GM19467 (cell line): ENCODE results near the gene TCERG1L.

Source experiments
- ATAC-seq: cut with Tn5 transposase; IDR thresholded peaks from one replicate; pipeline ENCODE4 v1.9.1; 2021; ENCODE audit warnings: mild to moderate bottlenecking, moderate library complexity; ENCODE audit not compliant: unreplicated experiment

The TCERG1L gene

DNA sequence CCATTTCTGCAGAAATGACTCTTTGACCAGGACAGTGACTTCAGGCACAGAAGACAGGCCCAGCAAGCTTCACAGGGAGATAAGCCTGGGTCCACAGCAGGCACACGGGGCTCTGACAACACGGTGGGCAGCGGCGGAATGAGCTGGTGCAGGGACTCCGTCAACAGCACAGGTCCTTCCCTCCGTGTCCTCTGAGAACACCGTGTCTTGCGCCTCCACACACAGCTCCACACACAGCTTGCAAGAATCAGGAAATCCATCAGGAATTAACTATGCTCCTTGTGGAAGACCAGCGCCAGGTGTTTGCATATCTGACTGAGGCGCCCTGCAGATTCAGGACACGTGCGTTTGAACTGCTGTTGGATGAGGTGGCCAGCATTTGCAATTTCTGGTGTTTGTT, 39.6 kb downstream of the TCERG1L start:
- ATAC-seq: no peak

DNA sequence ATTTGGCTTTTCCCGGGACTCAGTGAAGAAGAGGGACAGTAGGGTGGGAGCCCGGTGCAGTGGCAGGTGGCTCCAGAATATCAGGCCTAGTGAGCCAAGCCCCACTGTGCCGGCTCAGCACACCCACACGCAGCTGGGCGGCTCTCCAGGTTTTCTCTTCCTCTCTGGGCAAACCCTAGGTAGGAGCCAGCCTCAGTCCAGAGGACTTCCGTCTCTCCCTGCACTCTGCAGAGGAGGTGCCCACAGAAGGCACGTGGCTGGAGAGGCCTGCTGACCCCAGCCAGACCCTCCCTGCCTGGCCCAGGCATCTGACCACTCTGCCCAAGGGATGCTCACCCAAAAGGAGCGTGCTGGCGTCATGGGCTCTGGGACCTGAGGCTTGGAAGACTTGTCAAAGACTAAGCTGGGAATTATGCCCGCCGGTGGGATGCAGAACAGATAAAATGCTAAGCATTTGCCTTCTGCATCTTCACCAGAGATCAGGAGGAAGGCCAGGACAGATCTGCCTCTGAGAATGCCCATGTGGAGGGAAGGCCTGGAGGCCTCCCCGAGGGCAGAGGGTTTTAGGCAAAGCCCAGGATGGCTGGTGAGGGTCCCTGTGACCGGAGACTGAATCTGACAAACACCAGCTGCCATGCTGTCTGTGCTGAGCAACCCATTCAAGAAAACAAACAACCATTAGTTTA, 40.2 kb downstream of the TCERG1L start:
- no peak for ATAC-seq

DNA sequence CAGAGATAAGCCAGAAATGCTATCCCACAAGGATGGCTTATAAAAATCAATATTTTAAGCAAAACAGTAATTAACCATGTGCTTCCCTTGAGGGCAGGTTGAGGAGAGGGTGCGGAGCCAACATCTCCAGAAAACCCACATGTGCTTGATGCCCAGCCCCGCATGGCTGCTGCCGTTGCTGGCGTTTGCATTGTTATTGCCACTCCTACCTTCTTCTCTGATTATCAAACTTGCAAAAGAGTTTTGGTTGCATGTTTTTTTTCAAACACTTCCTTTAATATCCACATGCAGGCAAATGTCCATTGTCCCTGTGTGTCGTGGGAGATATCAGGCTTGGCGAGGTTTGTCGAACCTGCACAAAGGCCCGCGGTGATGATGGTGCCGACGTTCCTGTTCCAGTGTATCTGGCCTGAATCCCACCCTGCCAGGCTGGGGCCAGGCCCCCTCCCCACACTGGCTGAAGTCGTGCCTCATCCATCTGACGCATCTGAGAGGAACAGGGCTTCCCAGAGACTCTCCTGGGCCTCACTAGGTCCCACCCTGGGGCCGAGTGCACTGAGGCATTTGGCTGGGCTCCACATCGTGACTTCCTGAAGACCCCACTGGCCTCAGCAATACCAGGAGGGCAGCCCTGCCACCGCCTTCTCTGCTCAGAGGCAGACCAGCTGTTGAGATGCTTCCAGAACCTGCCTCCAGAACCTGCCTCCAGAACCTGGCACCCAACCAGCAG, 40.9 kb downstream of the TCERG1L start:
- no peak for ATAC-seq

DNA sequence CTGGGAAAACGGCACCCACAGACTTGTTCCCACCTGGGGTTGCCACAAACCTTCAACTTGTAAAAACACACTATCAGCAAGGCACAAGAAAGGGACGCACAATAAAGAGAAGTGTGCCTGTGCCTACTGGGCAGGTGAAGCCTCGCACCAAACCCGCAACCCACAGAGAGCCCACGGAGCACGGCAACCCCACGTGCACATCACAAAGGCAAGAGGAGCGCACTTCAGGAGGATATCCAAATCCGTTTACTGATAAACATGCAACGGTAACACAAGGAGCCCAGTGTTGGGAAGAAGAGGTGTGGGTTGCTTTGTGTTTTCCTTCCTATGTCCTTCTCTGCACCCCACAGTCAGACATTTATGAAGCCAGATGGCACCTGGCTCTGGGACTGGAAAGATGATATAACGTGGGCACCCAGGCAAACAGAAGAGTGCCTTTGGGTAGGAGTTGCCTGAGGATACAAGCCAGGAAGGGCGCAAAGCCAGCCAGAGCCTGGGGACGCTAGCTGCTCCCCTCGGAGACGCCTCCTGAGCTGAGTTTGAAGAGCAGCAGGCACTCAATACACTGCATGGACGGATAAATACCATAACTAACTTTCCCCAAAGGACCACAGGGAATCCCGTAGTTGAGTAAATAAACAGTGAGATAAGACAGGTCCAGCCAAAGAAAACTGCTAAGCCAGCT, 41.6 kb downstream of the TCERG1L start:
- no peak for ATAC-seq

DNA sequence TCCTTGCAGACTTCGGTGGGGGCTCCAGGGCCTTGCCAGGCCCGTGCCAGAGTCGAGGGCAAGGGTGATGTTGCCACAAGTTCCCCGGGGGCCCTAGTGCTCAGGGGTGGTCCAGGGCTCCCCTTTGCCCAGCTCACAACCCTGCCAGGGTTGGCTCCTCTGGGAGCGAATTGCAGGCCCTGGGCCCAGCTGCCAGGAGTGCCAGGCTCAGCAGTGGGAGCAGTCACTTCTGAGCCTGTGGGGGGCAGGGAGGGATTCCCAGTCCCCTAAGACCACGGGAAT, 43.8 kb downstream of the TCERG1L start:
- ATAC-seq: no peak

DNA sequence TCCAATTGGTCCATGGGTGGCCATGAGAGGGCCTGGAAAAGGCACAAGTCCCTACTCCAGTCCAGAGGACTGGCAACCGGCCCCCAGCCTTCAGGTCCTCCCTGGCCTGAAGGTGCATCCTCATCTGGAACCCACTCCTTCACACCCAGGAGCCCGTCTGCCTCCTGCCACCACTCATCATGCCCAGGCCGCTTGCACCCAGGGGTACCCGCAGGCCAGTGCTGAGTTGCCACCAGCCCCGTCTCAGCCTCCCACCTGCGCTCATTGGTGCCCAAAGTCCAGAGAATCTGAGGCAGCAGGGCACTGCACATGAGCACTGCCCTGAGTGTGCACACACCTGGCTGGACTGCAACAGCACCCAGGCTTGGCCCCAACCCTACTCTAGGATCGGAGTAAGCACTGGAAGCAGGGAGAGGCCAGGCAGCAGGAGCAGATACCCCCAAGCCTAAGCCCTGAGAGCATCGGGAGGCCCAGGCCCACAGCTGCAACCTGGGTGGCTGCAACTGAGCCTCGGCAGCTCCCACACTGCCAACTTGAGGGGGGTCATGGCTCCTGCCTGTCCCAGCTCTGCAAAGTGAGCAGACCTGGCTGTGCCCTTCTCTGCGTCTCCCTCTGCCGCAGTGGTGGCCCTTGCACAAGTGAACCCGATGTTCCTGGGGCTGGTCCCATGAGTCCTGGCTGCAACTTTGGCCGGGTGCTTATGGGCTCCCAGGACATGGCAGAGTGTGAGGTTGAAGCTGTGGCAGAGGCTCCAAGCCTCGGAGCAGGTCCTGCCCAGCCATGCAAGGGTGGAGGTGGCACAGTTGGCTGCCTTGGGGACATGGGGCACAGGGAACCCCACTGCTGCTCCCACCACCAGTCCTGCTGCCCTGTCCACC, 44.3 kb downstream of the TCERG1L start:
- no peak for ATAC-seq

DNA sequence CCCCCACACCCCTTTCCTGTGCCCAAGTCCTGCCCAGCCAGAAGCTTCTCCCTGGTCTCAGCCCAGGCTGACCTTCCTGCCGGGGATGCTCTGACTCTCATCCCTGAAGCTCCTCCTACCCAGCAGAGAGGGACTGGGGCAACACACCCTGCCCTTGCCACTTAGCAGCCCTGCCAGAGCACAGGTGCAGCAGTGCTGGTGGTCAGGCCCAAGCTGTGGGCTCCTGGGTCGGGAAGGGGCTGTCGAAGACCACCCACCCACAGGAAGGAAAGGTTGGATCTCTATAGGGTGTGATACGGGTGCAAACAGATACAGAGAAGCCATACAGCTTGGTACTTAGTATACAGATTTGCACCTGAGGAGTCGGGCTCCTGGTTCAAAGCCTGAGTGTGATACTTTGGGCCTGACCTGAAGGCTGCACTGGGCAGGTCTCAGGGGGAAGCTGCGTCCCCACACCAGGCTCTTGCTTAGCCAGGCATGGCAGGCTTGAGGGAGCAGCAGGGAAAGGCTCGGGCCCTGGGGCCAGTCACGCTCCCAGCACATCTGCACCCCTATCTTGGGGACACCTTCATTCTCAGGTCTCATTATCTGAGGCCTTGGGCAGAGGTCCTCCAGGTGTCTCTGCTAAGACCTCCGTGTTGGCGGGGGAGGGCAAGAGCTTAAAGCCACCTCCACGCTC, 47.3 kb downstream of the TCERG1L start:
- no peak for ATAC-seq

DNA sequence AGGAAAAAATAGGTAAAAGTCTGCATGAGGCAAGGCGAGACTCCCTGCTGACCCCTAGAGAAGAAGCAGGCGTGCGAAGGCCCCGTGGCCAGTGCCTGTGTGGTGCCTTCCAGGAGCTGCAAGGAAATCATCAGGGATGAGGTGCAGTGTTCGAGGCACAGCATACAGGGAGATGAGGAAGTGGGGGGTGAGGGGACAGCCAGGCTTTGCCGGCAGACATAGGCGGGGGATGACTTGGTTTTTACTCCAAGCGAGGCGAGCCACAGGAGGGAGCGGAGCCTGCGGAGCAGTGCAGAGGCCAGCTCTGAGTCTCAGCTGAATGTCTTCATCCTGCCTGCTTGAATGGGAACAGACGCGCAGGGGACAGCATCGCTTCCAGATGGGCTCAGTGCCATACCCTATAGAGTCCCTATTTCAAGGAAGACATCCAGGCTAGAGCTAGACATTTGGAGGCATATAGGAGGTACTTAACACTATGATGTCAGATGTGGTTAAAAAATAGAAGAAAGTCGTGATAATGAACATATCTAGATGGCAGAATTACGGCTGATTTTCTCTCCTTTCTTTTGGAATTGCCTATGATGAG, 49.5 kb downstream of the TCERG1L start:
- no peak for ATAC-seq

DNA sequence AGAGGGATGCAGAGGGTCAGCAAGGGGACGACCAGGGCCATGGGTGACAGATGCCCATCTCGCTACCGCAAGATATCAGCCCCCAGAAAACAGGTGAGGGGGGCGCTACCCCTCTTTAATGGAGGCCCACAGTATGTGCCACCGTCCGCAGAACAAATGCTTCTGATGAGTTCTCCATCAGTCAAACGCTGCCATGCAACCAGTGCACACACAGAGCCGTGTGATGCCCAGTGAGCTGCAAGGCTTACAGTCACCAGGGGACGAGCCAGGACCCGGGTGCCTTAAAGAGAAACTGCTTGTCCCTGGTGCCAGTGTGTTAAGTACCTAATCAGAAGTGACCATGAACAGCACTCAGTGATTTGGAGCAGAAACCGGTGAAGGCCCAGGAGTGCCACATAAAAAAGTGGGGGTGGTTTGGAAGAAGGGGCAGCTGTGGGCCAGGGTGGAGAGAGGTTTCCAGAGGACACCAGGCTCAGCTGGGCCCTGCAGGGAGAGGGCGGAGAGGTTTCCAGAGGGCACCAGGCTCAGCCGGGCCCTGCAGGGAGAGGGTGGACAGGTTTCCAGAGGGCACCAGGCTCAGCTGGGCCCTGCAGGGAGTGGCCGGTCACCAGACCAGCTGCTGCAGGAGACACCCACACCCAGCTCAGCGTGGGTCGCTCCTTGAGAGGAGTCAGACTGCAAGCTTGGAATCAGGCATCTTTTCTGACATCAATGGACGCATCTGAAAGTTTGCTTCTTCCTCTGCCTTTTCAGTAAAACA, 50.9 kb downstream of the TCERG1L start:
- ATAC-seq: no peak

DNA sequence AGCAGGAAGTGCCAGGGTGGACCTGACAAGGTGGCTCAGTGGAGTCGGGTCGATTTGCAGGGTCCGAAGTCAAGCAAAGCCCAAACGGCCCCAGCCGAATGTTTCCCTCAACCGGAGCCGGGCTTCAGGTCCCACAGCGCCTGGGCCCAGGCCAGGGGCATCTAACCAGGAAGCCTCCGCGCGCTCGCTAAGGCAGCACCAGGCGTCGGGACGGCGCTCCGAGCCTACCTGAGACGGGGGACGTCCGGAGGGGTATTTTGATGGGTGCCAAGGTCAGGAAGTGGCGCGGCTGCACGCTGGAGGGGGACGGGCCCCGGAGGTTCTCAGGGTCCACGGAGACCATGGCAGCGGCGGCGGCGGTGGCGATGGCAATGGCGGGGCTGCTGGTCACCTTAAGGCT, 51.5 kb downstream of the TCERG1L start:
- ATAC-seq: no peak

DNA sequence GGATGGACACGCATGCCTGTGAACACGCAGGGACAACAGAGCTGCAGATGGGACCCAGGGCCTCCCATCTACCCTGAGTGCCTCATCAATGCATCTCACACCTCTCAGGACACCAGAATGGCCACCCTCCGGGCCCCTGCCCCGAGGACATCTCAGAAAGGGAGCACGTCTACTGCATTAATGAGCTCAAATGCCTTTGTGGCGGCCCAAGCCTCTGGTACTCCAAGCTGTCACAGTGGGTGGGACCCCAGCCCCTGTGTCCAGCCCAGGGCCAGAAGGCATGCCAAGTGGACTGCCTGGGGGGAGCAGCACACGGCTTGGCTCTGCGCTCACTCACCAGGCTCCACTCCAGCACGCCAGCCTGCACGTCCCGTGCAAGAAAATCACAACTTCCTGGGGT, 52.0 kb downstream of the TCERG1L start:
- ATAC-seq: no peak

DNA sequence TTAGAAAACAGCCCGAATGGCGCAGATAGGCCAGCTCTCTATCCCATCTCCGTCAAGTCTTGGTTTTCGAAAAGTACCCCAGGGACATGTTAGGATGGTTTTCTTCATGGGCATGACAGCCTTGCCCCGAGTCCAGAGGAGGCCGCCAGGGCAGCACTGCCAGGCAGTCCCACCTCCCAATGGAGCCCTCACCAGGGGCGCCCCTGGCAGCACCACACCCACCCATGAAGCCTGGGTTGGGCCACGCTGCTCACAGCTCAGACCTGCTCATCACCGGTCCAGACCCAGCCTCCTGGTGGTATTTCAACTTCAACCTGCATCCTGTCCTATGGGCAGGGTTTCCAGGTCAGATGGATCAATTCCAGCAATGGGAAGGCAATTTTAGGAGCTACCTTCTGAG, 53.3 kb downstream of the TCERG1L start:
- no peak for ATAC-seq

DNA sequence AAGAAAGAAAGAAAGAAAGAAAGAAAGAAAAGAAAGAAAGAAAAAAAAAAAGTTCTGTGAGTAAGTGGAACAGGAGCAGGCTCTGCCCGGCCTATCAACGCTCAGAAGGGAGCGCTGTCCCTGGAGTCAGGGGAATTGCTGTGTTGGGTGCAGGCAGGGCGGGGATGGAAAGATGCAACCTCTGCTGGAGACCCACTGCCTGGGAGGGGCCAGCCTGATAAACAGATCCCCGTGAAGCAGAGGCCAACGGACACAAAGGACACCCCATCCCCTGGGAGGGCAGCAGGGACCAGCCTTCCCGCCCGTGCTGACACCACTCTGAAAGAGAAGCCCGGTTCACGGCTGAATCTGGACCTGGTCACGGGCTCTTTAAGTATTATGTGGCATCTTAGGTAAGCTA, 54.5 kb downstream of the TCERG1L start:
- ATAC-seq: no peak

DNA sequence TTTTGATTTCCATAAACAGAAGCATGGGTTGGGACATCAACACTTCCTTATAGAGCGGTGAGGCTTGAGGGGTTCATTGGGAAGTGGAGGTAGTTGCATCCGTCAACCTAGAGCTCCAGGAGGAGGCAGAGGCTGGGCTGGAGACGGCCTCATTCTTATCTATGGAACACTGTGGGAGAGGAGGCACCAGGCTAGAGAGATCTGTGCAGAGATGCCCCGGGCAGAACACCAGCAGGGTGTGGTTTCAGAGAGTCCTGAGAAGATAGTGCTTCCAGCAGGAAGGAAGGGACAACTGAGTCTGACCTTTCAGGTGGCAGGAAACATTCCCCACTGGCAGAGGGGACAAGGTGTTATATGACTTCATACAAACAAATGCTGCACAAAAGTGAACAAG, 56.7 kb downstream of the TCERG1L start:
- ATAC-seq: no peak

DNA sequence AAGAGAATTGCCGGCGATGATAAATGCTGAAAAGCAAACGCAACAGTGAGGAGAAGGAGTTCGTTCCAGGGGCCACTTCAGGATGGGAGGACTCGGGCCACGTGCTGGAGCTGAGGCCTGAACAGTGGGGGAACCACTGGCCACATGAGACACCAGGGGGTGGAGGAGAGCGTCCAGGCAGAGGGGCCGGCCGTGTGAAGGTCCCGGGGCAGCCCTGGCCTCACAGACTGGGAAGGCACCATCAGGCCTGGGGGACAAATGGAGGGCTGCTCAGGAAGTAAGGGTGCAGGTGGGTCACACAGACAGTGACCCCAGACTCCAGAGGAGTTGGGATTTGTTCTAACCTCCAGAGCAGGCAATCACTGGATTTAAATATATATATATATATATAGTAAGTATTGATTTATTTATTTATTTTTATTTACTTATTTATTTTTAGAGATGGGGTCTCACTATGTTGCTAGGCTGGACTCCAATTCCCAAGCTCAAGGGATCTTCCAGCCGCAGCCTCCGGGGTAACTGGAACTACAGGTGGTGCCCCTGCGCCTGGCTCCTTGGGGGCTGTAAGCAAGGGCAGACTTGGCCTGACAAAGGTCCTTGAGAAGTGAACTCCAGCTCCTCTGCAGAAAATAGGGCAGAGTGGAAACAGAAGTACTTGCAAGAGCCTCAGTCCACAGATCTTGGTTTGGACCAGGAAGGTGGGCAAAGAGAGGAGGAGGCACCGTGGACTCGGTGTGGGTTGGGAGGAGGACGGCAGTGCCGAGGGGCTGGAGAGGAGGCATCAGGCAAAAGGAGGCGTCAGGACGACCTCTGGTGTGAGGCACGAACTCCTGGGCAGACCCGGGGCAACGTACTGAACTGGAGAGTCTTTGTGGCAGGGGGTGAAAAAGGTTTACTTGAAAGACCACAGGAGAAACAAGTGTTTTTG, 57.3 kb downstream of the TCERG1L start:
- no peak for ATAC-seq

DNA sequence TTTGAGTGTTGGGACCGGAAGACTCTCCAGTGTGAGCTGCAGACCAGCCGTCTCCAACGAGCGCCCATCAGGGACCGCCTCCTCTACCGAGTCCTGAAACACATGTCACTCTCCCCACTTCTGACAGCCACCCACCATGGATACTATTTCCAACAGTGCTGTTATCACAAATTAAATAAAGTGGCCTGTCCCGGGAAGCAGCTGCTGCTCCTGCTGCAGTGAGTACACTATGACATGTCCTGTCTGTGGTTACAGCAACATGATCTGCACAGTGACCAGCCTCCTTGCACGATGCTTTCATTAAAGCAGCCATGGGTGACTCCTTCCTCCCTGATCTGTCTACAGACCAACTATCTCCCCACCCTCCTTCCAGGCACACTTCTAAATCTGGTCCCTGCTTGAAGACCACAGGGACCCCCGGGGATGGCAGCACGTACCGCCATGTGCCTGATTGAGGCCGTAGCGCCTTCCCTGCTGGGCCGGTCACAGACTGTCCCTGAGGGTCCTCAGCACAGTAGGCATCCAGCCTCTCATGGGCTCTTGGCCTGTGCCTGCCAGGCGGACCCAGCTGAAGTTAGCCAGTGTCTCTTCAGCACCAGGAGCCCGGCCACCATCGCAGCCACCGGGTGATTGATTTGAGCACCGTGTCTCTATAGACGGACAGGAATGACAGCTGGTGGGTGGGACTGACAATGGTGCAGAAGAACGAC, 58.8 kb downstream of the TCERG1L start:
- no peak for ATAC-seq

DNA sequence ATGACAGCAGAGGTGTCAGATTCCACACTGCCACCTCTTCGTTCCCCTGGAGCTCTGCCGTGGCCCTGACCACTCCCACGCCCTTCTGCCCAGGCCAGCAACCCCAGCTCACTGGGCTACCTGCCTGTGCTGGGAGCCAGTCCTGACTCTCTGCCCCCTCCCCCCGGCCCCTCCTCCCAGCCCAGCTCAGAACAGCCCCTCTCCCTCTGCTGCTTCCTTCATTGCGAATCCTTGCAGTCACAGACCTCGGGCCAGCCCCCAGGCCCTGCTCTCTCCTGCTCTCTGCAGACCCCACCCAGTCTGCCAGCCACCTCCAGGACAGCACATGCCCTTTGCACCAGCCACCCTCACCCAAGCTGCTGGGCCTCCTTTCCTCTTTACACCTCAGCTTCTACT, 60.4 kb downstream of the TCERG1L start:
- no peak for ATAC-seq
